Keratinocyte (primary cell): ENCODE results near the gene C21orf58. TPM values are rescaled to one million over a fixed set of nuclear protein-coding genes. Genes with fewer than 3 reads are reported as not detected.

ENCODE experiments used
- DNase-seq: peaks from one replicate; pipeline ENCODE4 v3.0.0-alpha.2; 2011; ENCODE audit warnings: low read depth, missing footprints, low spot score
- FAIRE-seq: peaks from 2 replicates; lab custom pipeline; 2011; peaks lifted over from hg19 to GRCh38; lab: Jason Lieb, UNC
- H2AFZ ChIP-seq: 2 replicates; pipeline ENCODE4 v1.6.0; 2012; ENCODE audit warnings: low read length, control low read depth, inconsistent platforms; ENCODE audit not compliant: control insufficient read depth
- H3K27ac ChIP-seq: 2 replicates; pipeline ENCODE4 v1.5.1; 2011; ENCODE audit warnings: low read length; ENCODE audit not compliant: control insufficient read depth, insufficient read depth
- H3K27me3 ChIP-seq: 3 replicates; pipeline ENCODE4 v1.6.0; 2011; ENCODE audit warnings: low read length; ENCODE audit not compliant: control insufficient read depth, insufficient read depth; ENCODE audit errors: extremely low read depth
- H3K36me3 ChIP-seq, 2 experiments: 2 replicates in 1 of 2; 3 replicates in 1 of 2; pipeline ENCODE4 v1.5.1; 2011; ENCODE audit warnings: low read length in 2 of 2, mild to moderate bottlenecking in 1 of 2; ENCODE audit not compliant: control insufficient read depth in 2 of 2, insufficient read depth in 2 of 2; ENCODE audit errors: extremely low read depth in 1 of 2
- H3K4me1 ChIP-seq: 3 replicates; pipeline ENCODE4 v1.5.1; 2011; ENCODE audit warnings: low read length; ENCODE audit not compliant: control insufficient read depth, insufficient read depth; ENCODE audit errors: extremely low read depth
- H3K4me2 ChIP-seq: 3 replicates; pipeline ENCODE4 v1.6.0; 2011; ENCODE audit warnings: low read depth, low read length; ENCODE audit not compliant: control insufficient read depth, insufficient read depth; ENCODE audit errors: extremely low read depth
- H3K4me3 ChIP-seq, 3 experiments: fragments of 200-600 bp in 1 of 3; sonication (generic) in 1 of 3; 2 replicates in 2 of 3; 3 replicates in 1 of 3; pipeline ENCODE4 v1.5.1; 2011 to 2016; ENCODE audit warnings: low read length in 3 of 3, mild to moderate bottlenecking in 3 of 3, control low read depth in 2 of 3, inconsistent platforms in 1 of 3, low read depth in 1 of 3, mixed read lengths in 1 of 3, mixed run types in 1 of 3, moderate library complexity in 1 of 3; ENCODE audit not compliant: control insufficient read depth in 2 of 3, insufficient read depth in 2 of 3; ENCODE audit errors: extremely low read depth in 1 of 3
- H3K79me2 ChIP-seq: 2 replicates; pipeline ENCODE4 v1.6.0; 2012; ENCODE audit warnings: low read length; ENCODE audit not compliant: control insufficient read depth, insufficient read depth
- H3K9ac ChIP-seq: 3 replicates; pipeline ENCODE4 v1.6.0; 2011; ENCODE audit warnings: low read length; ENCODE audit not compliant: control insufficient read depth, insufficient read depth; ENCODE audit errors: extremely low read depth
- H3K9me1 ChIP-seq: 3 replicates; pipeline ENCODE4 v1.6.0; 2011; ENCODE audit warnings: low read length; ENCODE audit not compliant: control insufficient read depth, insufficient read depth; ENCODE audit errors: extremely low read depth
- H3K9me3 ChIP-seq: 2 replicates; pipeline ENCODE4 v1.5.1; 2012; ENCODE audit warnings: low read depth, low read length; ENCODE audit not compliant: control insufficient read depth
- H4K20me1 ChIP-seq: 3 replicates; pipeline ENCODE4 v1.6.0; 2011; ENCODE audit warnings: low read length; ENCODE audit not compliant: control insufficient read depth, insufficient read depth; ENCODE audit errors: extremely low read depth
- EZH2 ChIP-seq: IDR thresholded peaks from one replicate; pipeline ENCODE4 v1.6.1; 2012; ENCODE audit warnings: inconsistent platforms, mild to moderate bottlenecking, low read length, moderate library complexity
- dilution Hi-C: fragments of 300-500 bp; cut with MboI; formaldehyde crosslinking; loops from one replicate; pipeline ENCODE4 v1.7.0; 2020; ENCODE audit warnings: low sequenced_read_pairs; ENCODE audit not compliant: extremely low pct_ligation_motif_present
- polyA plus RNA-seq, 5 experiments: library from polyadenylated mRNA; depleted of rRNA in 3 of 5; stranded (reverse) in 3 of 5; stranded (forward) in 1 of 5; unstranded in 1 of 5; fragments of >200 nt; gene quantifications; 1 replicate in 1 of 5; 2 replicates in 3 of 5; 3 replicates in 1 of 5; pipeline versions ENCODE4 v1.2.1 to v1.2.3, GENCODE V29; 2011 to 2012; ENCODE audit warnings: missing spikeins in 2 of 5, low read depth in 1 of 5, low replicate concordance in 1 of 5
- TF ChIP-seq, protein P1 (sequence below), 3 experiments: IDR thresholded peaks in 1 of 3; conservative IDR thresholded peaks in 1 of 3; optimal IDR thresholded peaks in 1 of 3; 2 replicates in 2 of 3; 3 replicates in 1 of 3; pipeline versions ENCODE3 to v1.5.1; 2011; ENCODE audit warnings: low read length in 3 of 3, mild to moderate bottlenecking in 3 of 3, moderate library complexity in 2 of 3, control low read depth in 1 of 3, inconsistent platforms in 1 of 3; ENCODE audit not compliant: insufficient read depth in 2 of 3; ENCODE audit errors: extremely low read depth in 1 of 3

The C21orf58 gene
- polyA plus RNA-seq, 1 donor (not counting 4 experiments of a cell fraction or from before 2014, with no cell fraction given): 1.2 TPM

DNA sequence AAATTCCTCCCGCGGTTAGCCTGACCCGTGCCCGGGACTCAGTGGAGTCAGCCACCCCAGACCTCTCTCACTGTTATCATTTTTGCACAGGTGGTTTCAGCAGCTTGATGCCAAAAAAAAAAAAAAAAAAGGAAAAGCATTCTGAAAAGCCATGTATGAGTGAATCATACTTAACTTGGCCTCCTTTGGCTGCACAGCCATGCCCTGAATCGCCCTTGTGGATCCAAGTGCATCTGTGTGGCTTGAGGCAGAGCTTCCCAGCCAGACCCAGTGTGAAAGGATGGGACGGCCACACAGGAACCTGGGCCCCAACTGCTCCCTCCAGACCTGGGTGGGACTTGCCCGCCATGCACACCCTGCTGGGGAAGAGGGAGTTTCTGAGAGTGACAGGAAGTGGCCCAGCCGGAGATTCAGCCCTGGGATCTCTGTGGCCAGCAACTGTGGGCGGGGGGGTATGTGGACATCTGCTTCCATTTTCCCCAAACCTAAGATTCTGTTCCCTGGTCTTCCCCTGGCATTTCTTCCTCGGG lies 29.0 kb downstream of the C21orf58 start:
- no peak for DNase-seq
- H3K9ac ChIP-seq: no peak overlapping the region
- no peaks in the 10 kb centered on the region for H3K27me3 ChIP-seq
- peaks cover 2% of the 10 kb centered on the region for H3K79me2 ChIP-seq
- no peak overlapping the region for H3K4me3 ChIP-seq
- no peak overlapping the region for H3K4me2 ChIP-seq
- dilution Hi-C loops: no loop called here
- FAIRE-seq: no peak
- no peak overlapping the region for H3K27ac ChIP-seq
- H3K4me1 ChIP-seq: no peaks in the 10 kb centered on the region
- no peaks in the 10 kb centered on the region for H3K9me3 ChIP-seq
- TF ChIP-seq, protein P1, sequence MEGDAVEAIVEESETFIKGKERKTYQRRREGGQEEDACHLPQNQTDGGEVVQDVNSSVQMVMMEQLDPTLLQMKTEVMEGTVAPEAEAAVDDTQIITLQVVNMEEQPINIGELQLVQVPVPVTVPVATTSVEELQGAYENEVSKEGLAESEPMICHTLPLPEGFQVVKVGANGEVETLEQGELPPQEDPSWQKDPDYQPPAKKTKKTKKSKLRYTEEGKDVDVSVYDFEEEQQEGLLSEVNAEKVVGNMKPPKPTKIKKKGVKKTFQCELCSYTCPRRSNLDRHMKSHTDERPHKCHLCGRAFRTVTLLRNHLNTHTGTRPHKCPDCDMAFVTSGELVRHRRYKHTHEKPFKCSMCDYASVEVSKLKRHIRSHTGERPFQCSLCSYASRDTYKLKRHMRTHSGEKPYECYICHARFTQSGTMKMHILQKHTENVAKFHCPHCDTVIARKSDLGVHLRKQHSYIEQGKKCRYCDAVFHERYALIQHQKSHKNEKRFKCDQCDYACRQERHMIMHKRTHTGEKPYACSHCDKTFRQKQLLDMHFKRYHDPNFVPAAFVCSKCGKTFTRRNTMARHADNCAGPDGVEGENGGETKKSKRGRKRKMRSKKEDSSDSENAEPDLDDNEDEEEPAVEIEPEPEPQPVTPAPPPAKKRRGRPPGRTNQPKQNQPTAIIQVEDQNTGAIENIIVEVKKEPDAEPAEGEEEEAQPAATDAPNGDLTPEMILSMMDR (optimal IDR thresholded peaks at IDR 0.05 in 1 of 3, IDR thresholded peaks at IDR 0.05 in 1 of 3, conservative IDR thresholded peaks at IDR 0.05 in 1 of 3; ENCODE audit: extremely low read depth in 1 of 3, insufficient read depth in 2 of 3, low read length in 3 of 3): no peak
- TF ChIP-seq EZH2: no peak
- peaks cover 6 to 7% of the 10 kb centered on the region in 2 experiments for H3K36me3 ChIP-seq
- H3K9me1 ChIP-seq: no peaks in the 10 kb centered on the region
- no peak overlapping the region for H2AFZ ChIP-seq
- no peaks in the 10 kb centered on the region for H4K20me1 ChIP-seq

DNA sequence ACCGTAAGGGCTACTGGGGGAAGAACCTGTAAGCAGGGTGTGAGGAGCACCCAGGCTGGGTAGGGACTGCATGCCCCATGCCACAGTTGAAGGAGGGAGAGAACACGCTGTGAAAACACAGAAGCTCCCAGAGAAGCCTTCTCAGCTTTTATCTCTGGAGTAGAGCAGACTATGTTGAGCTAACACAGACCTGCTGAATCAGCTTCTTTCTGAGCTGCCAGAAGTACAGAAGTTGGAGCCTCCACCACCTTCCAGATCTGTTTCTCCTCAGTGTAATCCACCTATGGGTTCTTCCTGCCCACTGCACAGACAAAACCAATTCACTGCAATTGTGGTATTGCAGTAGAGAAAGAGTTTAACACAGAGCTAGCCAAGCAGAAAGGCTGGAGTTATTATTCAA lies 32.1 kb downstream of the C21orf58 start:
- no peak overlapping the region for H2AFZ ChIP-seq
- H3K27me3 ChIP-seq: no peaks in the 10 kb centered on the region
- dilution Hi-C loops: no loop called here
- FAIRE-seq (no peak), DNase-seq (no peak)
- H3K27ac ChIP-seq: no peak overlapping the region
- no peak overlapping the region for H3K4me3 ChIP-seq
- H4K20me1 ChIP-seq: no peaks in the 10 kb centered on the region
- TF ChIP-seq EZH2: no peak
- TF ChIP-seq, protein P1 (optimal IDR thresholded peaks at IDR 0.05 in 1 of 3, IDR thresholded peaks at IDR 0.05 in 1 of 3, conservative IDR thresholded peaks at IDR 0.05 in 1 of 3; ENCODE audit: extremely low read depth in 1 of 3, insufficient read depth in 2 of 3, low read length in 3 of 3): no peak
- no peaks in the 10 kb centered on the region for H3K9me1 ChIP-seq
- H3K9me3 ChIP-seq: no peaks in the 10 kb centered on the region
- H3K4me2 ChIP-seq: no peak overlapping the region
- H3K4me1 ChIP-seq: peaks cover 2% of the 10 kb centered on the region
- no peak overlapping the region for H3K9ac ChIP-seq
- peaks cover 5% of the 10 kb centered on the region for H3K79me2 ChIP-seq
- peaks cover 0 to 7% of the 10 kb centered on the region in 2 experiments for H3K36me3 ChIP-seq
